Liver (tissue), 9 donors: ENCODE measurements around the gene CHMP1A. TPM values are rescaled to one million over a fixed set of nuclear protein-coding genes. Genes with fewer than 3 reads are reported as not detected.
A peak's percentile ranks its signal among the peaks of the same experiment; 100 is the strongest.

Experiments used
- DNase-seq: peaks from one replicate; pipeline ENCODE4 v3.0.0-alpha.2; 2017; ENCODE audit warnings: low spot score
- H3K27ac ChIP-seq, 2 donors: one replicate each; pipeline ENCODE4 v1.7.0; 2013; ENCODE audit warnings: inconsistent platforms in 2 of 2, low read length in 2 of 2, control low read depth in 1 of 2, low read depth in 1 of 2, mild to moderate bottlenecking in 1 of 2
- H3K27me3 ChIP-seq, 4 donors: one replicate each; pipeline versions ENCODE4 v1.6.1 to v1.7.0; 2013; ENCODE audit warnings: low read length in 3 of 4, inconsistent platforms in 1 of 4, mild to moderate bottlenecking in 1 of 4, moderate library complexity in 1 of 4; ENCODE audit not compliant: control insufficient read depth in 4 of 4, insufficient read depth in 4 of 4
- H3K36me3 ChIP-seq, 4 donors: one replicate each; pipeline versions ENCODE4 v1.6.1 to v1.7.0; 2013; ENCODE audit warnings: low read length in 3 of 4, mild to moderate bottlenecking in 3 of 4, low read depth in 1 of 4, moderate library complexity in 1 of 4; ENCODE audit not compliant: control insufficient read depth in 4 of 4, insufficient read depth in 3 of 4
- H3K4me1 ChIP-seq, 4 donors: one replicate each; pipeline versions ENCODE4 v1.6.1 to v1.7.0; 2013; ENCODE audit warnings: low read length in 3 of 4, mild to moderate bottlenecking in 3 of 4, moderate library complexity in 1 of 4; ENCODE audit not compliant: control insufficient read depth in 4 of 4, insufficient read depth in 4 of 4
- H3K4me3 ChIP-seq, 3 donors: one replicate each; pipeline versions ENCODE4 v1.6.1 to v1.7.0; 2013; ENCODE audit warnings: low read length in 3 of 3, control low read depth in 1 of 3, low read depth in 1 of 3, mild to moderate bottlenecking in 1 of 3
- H3K9ac ChIP-seq, 2 donors: one replicate each; pipeline ENCODE4 v1.7.0; 2013; ENCODE audit warnings: low read length in 2 of 2, mild to moderate bottlenecking in 2 of 2, moderate library complexity in 2 of 2, control low read depth in 1 of 2, low read depth in 1 of 2
- H3K9me3 ChIP-seq, 4 donors: one replicate each; pipeline versions ENCODE4 v1.6.1 to v1.7.0; 2013; ENCODE audit warnings: low read length in 3 of 4; ENCODE audit not compliant: control insufficient read depth in 4 of 4
- EGR1 ChIP-seq, 2 donors: IDR thresholded peaks; 2 replicates each; pipeline ENCODE4 v1.6.1; 2016 to 2018; ENCODE audit warnings: antibody characterized with exemption in 2 of 2, low read depth in 2 of 2
- FOXA1 ChIP-seq: IDR thresholded peaks from 2 replicates; pipeline ENCODE4 v1.6.1; 2016; ENCODE audit warnings: antibody characterized with exemption
- FOXA2 ChIP-seq: IDR thresholded peaks from 2 replicates; pipeline ENCODE4 v1.6.1; 2016; ENCODE audit warnings: antibody characterized with exemption
- GABPA ChIP-seq, 2 donors: IDR thresholded peaks in 1 of 2; conservative IDR thresholded peaks in 1 of 2; 2 replicates each; pipeline ENCODE4 v1.6.1; 2016; ENCODE audit warnings: antibody characterized with exemption in 2 of 2, mild to moderate bottlenecking in 1 of 2, moderate library complexity in 1 of 2
- HNF4G ChIP-seq: IDR thresholded peaks from 2 replicates; pipeline ENCODE4 v1.6.1; 2016; ENCODE audit warnings: antibody characterized with exemption
- JUND ChIP-seq, 2 donors: IDR thresholded peaks; 2 replicates each; pipeline ENCODE4 v1.6.1; 2016; ENCODE audit warnings: antibody characterized with exemption in 2 of 2
- NR2F2 ChIP-seq: IDR thresholded peaks from 2 replicates; pipeline ENCODE4 v1.6.1; 2016; ENCODE audit warnings: antibody characterized with exemption
- RAD21 ChIP-seq, 2 donors: IDR thresholded peaks; 2 replicates each; pipeline ENCODE4 v1.6.1; 2016; ENCODE audit warnings: antibody characterized with exemption in 2 of 2, mild to moderate bottlenecking in 2 of 2
- RXRA ChIP-seq, 2 donors: IDR thresholded peaks; 2 replicates each; pipeline ENCODE4 v1.6.1; 2017 to 2018; ENCODE audit warnings: antibody characterized with exemption in 2 of 2, mild to moderate bottlenecking in 1 of 2
- SP1 ChIP-seq: IDR thresholded peaks from 2 replicates; pipeline ENCODE4 v1.6.1; 2018; ENCODE audit warnings: antibody characterized with exemption, mild to moderate bottlenecking
- TAF1 ChIP-seq: conservative IDR thresholded peaks from 2 replicates; pipeline ENCODE4 v1.6.1; 2016; ENCODE audit warnings: antibody characterized with exemption, mild to moderate bottlenecking
- YY1 ChIP-seq: IDR thresholded peaks from 2 replicates; pipeline ENCODE4 v1.6.1; 2016; ENCODE audit warnings: antibody characterized with exemption, mild to moderate bottlenecking
- WGBS: extraction: QIAGEN DNeasy Blood & Tissue Kit; methylation state at CpG from one replicate; pipeline ENCODE4 v1.1.7; 2013; 5-methylcytosine and 5-hydroxymethylcytosine counted together
- polyA plus RNA-seq, 2 donors: library from polyadenylated mRNA; stranded (reverse) in 1 of 2; unstranded in 1 of 2; fragments of 200-250 nt in 1 of 2; fragments of >200 nt in 1 of 2; fragmentation: Nextera tagmentation in 1 of 2; extraction: Ambion mirVana in 1 of 2; gene quantifications; one replicate each; pipeline versions ENCODE4 v1.2.1 to v1.2.3, GENCODE V29; 2013 to 2015
- total RNA-seq, 2 donors: library from RNA; depleted of rRNA; stranded (reverse); fragments of >200 nt; gene quantifications; one replicate each; pipeline ENCODE4 v1.2.3, GENCODE V29; 2014
- TF ChIP-seq, protein P1 (sequence below): fragments of 150-350 bp; IDR thresholded peaks from 2 replicates; pipeline ENCODE4 v1.5.1; 2017; ENCODE audit warnings: improper control_type of control experiment, low read depth, low read length; ENCODE audit not compliant: missing input control
- TF ChIP-seq, protein P2 (sequence below): IDR thresholded peaks from 2 replicates; pipeline ENCODE4 v1.6.1; 2016; ENCODE audit warnings: antibody characterized with exemption
- TF ChIP-seq, protein P3 (sequence below): IDR thresholded peaks from 2 replicates; pipeline ENCODE4 v1.6.1; 2016; ENCODE audit warnings: antibody characterized with exemption
- TF ChIP-seq, protein P4 (sequence below): IDR thresholded peaks from 2 replicates; pipeline ENCODE4 v1.6.1; 2016; ENCODE audit warnings: antibody characterized with exemption
- TF ChIP-seq, protein P5 (sequence below): IDR thresholded peaks from 2 replicates; pipeline ENCODE4 v1.6.1; 2016; ENCODE audit warnings: antibody characterized with exemption, mild to moderate bottlenecking
- donor health status: healthy.
- donor health status: healthy.
- donor health status: healthy.
- donor health status: healthy.
- donor health status: healthy.

Gene CHMP1A
- total and polyA plus RNA-seq, 4 donors: 25.7 to 36.7 (median 32.3) TPM

DNA sequence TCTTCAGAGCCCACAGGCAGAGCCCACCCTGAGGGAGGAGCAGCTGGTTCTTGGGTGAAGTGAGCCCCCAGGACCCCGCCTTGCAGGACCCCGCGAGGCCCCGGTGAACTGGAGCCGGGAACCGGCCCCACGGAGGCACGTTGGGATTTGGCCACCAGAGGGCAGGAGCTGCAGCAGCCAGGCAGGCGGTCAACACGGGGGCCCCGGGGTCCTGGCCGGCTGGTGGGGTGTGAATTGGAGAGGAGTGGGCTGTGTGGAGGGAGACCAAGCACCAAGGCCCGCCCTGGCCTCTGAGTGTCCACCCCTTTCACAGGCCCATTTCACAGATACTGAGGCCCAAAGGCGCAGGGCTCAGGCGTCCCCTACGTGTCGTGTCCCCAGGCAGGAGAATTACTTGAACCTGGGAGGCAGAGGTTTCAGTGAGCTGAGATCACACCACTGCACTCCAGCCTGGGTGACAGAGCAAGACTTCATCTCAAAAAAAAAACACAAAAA lies 41.9 kb downstream of the CHMP1A start:
- no peak overlapping the region for H3K9ac ChIP-seq
- no peaks in the 10 kb centered on the region for H3K4me1 ChIP-seq
- DNase-seq: peak; percentile 48
- TF ChIP-seq, protein P1, sequence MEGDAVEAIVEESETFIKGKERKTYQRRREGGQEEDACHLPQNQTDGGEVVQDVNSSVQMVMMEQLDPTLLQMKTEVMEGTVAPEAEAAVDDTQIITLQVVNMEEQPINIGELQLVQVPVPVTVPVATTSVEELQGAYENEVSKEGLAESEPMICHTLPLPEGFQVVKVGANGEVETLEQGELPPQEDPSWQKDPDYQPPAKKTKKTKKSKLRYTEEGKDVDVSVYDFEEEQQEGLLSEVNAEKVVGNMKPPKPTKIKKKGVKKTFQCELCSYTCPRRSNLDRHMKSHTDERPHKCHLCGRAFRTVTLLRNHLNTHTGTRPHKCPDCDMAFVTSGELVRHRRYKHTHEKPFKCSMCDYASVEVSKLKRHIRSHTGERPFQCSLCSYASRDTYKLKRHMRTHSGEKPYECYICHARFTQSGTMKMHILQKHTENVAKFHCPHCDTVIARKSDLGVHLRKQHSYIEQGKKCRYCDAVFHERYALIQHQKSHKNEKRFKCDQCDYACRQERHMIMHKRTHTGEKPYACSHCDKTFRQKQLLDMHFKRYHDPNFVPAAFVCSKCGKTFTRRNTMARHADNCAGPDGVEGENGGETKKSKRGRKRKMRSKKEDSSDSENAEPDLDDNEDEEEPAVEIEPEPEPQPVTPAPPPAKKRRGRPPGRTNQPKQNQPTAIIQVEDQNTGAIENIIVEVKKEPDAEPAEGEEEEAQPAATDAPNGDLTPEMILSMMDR: peak; percentile 48
- TF ChIP-seq, protein P2, sequence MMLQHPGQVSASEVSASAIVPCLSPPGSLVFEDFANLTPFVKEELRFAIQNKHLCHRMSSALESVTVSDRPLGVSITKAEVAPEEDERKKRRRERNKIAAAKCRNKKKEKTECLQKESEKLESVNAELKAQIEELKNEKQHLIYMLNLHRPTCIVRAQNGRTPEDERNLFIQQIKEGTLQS: no peak
- TF ChIP-seq RAD21 (IDR thresholded peaks at IDR 0.05): peak; percentile 36 to 47
- no peaks in the 10 kb centered on the region for H3K27me3 ChIP-seq
- no peak overlapping the region for H3K4me3 ChIP-seq
- no peaks in the 10 kb centered on the region for H3K36me3 ChIP-seq
- no peak overlapping the region for H3K27ac ChIP-seq
- no peaks in the 10 kb centered on the region for H3K9me3 ChIP-seq
- 33% methylated on average over 17 of the region's 17 CpGs for WGBS

DNA sequence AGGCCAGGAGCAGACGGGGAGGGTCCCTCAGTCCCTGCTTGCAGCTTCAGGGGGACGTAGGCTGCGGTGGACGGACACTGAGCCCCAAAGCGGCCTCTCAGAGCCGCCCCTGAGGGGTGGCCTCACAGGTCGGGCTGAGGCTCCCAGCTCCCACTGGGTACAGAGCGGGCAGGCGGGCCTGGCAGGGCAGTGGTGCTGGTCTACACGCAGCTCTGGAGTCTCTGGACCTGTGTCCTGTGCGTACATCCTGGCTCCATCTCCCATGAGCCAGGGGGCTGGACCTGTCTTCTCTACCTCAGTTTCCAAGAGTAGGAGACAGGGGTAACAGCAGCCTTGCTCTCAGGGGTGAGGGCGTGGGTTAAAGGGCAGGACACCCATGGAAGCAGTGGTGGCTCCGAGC lies 42.3 kb downstream of the CHMP1A start:
- Histone ChIP-seq H3K27me3 (no peaks in the 10 kb centered on the region), H3K9me3 (no peaks in the 10 kb centered on the region), H3K4me1 (no peaks in the 10 kb centered on the region), H3K36me3 (no peaks in the 10 kb centered on the region), H3K27ac (no peak overlapping the region), H3K4me3 (no peak overlapping the region), H3K9ac (no peak overlapping the region)
- TF ChIP-seq, protein P1: no peak
- TF ChIP-seq GABPA (IDR thresholded peaks at IDR 0.05 in 1 of 2, conservative IDR thresholded peaks at IDR 0.05 in 1 of 2) (no peak), SP1 (no peak), HNF4G (no peak), JUND (IDR thresholded peaks at IDR 0.05) (no peak), EGR1 (IDR thresholded peaks at IDR 0.05; ENCODE audit: low read depth in 2 of 2) (no peak), FOXA2 (no peak), RXRA (IDR thresholded peaks at IDR 0.05) (no peak), RAD21 (IDR thresholded peaks at IDR 0.05) (no peak), YY1 (no peak), TAF1 (no peak), FOXA1 (no peak), NR2F2 (no peak)
- TF ChIP-seq, protein P3, sequence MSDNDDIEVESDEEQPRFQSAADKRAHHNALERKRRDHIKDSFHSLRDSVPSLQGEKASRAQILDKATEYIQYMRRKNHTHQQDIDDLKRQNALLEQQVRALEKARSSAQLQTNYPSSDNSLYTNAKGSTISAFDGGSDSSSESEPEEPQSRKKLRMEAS: no peak
- TF ChIP-seq, protein P2: no peak
- TF ChIP-seq, protein P4, sequence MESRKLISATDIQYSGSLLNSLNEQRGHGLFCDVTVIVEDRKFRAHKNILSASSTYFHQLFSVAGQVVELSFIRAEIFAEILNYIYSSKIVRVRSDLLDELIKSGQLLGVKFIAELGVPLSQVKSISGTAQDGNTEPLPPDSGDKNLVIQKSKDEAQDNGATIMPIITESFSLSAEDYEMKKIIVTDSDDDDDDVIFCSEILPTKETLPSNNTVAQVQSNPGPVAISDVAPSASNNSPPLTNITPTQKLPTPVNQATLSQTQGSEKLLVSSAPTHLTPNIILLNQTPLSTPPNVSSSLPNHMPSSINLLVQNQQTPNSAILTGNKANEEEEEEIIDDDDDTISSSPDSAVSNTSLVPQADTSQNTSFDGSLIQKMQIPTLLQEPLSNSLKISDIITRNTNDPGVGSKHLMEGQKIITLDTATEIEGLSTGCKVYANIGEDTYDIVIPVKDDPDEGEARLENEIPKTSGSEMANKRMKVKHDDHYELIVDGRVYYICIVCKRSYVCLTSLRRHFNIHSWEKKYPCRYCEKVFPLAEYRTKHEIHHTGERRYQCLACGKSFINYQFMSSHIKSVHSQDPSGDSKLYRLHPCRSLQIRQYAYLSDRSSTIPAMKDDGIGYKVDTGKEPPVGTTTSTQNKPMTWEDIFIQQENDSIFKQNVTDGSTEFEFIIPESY: no peak
- TF ChIP-seq, protein P5, sequence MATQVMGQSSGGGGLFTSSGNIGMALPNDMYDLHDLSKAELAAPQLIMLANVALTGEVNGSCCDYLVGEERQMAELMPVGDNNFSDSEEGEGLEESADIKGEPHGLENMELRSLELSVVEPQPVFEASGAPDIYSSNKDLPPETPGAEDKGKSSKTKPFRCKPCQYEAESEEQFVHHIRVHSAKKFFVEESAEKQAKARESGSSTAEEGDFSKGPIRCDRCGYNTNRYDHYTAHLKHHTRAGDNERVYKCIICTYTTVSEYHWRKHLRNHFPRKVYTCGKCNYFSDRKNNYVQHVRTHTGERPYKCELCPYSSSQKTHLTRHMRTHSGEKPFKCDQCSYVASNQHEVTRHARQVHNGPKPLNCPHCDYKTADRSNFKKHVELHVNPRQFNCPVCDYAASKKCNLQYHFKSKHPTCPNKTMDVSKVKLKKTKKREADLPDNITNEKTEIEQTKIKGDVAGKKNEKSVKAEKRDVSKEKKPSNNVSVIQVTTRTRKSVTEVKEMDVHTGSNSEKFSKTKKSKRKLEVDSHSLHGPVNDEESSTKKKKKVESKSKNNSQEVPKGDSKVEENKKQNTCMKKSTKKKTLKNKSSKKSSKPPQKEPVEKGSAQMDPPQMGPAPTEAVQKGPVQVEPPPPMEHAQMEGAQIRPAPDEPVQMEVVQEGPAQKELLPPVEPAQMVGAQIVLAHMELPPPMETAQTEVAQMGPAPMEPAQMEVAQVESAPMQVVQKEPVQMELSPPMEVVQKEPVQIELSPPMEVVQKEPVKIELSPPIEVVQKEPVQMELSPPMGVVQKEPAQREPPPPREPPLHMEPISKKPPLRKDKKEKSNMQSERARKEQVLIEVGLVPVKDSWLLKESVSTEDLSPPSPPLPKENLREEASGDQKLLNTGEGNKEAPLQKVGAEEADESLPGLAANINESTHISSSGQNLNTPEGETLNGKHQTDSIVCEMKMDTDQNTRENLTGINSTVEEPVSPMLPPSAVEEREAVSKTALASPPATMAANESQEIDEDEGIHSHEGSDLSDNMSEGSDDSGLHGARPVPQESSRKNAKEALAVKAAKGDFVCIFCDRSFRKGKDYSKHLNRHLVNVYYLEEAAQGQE: no peak
- no peak for DNase-seq
- 83% methylated on average over 13 of the region's 13 CpGs for whole genome bisulfite sequencing
